Astrocyte of the spinal cord (primary cell): ENCODE data around the gene PLD6.

Source experiments
- DNase-seq: peaks from one replicate; pipeline ENCODE4 v3.0.0; 2011; ENCODE audit warnings: low read depth, low spot score
- H3K4me3 ChIP-seq: 2 replicates; pipeline ENCODE4 v1.5.1; 2011; ENCODE audit warnings: low read depth, mild to moderate bottlenecking, low read length, moderate library complexity
- in situ Hi-C: cut with HindIII; loops from 2 replicates; pipeline ENCODE4 v1.10.0; 2017; ENCODE audit warnings: low sequenced_read_pairs
- TF ChIP-seq, protein P1 (sequence below): IDR thresholded peaks from 2 replicates; pipeline ENCODE4 v1.5.1; 2012; ENCODE audit warnings: low read depth, mild to moderate bottlenecking, low read length, inconsistent platforms

Gene PLD6

DNA sequence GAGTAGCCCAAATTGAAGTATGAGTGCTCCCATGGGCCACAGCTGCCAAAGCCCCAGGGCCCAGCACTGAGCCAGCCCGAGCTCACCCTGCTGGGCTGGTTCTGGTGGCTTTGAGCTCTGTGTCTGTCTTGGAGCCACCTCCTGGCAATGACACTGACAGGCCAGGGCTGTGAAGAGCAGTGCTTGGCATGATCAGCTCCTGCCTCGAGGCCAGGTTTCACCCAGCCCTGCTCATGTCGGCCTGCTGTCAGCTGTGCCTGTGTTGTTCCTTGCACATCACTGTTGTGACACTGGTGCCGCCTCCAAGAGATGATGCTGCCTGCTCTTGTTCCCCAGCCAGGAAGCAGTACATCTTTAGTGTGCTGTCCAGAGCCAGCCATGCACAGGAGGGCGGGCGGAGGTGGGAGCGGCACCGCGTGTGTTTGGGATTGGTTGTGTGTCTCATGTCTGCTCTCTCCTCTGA, 26.0 kb downstream of the PLD6 start:
- DNase-seq = no peak
- no peak overlapping the region for H3K4me3 ChIP-seq
- in situ Hi-C loops = no loop called here
- TF ChIP-seq, protein P1, sequence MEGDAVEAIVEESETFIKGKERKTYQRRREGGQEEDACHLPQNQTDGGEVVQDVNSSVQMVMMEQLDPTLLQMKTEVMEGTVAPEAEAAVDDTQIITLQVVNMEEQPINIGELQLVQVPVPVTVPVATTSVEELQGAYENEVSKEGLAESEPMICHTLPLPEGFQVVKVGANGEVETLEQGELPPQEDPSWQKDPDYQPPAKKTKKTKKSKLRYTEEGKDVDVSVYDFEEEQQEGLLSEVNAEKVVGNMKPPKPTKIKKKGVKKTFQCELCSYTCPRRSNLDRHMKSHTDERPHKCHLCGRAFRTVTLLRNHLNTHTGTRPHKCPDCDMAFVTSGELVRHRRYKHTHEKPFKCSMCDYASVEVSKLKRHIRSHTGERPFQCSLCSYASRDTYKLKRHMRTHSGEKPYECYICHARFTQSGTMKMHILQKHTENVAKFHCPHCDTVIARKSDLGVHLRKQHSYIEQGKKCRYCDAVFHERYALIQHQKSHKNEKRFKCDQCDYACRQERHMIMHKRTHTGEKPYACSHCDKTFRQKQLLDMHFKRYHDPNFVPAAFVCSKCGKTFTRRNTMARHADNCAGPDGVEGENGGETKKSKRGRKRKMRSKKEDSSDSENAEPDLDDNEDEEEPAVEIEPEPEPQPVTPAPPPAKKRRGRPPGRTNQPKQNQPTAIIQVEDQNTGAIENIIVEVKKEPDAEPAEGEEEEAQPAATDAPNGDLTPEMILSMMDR = no peak

DNA sequence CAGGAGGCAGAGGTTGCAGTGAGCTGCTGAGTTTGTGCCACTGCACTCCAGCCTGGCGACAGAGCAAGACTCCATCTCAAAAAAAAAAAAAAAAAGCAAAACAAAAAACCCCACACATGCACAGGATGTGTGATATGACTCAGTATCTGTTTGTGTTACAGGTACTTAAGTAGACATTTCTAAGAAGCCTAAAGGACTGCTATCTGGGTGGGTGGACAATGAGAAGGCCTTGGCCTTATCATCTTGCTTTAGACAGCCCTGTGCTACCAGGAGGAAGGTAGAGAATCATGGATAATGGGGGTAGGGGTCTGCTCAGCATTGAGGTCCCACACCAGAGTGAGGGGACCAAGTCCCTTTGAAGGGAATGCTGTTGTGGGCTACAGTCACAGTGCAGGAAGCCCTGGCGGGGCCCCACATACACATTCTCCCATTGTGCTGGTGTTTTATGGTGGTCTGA, 26.7 kb downstream of the PLD6 start:
- TF ChIP-seq, protein P1 = no peak
- no peak for DNase-seq
- no peak overlapping the region for H3K4me3 ChIP-seq
- in situ Hi-C loops = no loop called here

DNA sequence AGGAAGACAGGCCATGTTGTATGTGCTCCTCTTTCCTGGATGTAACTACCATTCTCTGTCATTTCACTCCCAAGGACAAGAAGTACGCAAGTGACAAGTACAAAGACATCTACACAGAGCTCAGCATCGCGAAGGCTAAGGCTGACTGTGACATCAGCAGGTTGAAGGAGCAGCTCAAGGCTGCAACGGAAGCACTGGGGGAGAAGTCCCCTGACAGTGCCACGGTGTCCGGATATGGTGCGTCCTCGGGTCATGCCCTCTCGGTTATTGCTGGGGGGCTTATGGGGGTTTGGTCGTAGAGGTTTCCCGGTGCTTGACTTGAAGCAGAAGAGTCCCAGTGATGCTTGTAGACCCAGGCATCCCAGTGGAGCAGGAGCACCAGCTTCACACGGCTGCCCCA, 29.0 kb downstream of the PLD6 start:
- TF ChIP-seq, protein P1 = no peak
- in situ Hi-C loops = no loop called here
- no peak overlapping the region for H3K4me3 ChIP-seq
- no peak for DNase-seq

DNA sequence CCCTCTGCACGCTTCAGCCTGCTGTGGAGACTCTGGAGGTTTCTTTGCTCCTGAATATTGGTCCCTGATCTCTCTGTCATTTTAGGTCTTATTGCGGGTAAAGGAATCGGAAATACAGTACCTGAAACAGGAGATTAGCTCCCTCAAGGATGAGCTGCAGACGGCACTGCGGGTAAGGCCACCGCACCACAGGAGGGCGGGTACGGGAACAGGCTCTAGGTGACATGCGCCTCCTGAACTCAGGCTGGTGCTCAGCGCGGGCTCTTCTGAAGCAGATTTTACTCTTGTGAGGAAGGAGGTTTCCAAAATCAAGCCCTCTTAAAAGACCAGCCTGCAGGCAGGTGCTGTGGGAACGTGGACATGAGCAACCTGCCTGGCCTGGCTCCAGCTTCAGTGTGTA, 29.8 kb downstream of the PLD6 start:
- no peak overlapping the region for H3K4me3 ChIP-seq
- TF ChIP-seq, protein P1 = no peak
- in situ Hi-C loops = no loop called here
- no peak for DNase-seq

DNA sequence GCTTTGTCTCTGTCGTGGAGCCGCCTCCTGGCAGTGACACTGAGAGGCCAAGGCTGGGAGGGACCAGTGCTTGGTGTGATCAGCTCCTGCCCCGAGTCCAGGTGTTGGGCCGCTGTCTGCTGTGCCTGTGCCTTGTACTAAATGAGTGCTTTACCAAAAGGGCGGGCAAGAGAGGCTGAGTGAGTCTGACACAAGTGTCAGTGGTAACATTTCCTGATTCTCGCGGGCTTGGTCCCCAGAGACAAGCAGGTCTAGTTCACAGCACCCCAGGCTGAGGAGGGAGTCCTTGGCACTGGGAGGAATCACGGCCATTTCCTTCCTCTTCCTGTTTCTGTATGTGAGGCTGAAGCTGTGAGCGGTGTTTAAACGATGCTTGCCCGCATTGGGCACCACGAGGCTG, 30.2 kb downstream of the PLD6 start:
- no peak for DNase-seq
- in situ Hi-C loops = no loop called here
- H3K4me3 ChIP-seq = no peak overlapping the region
- TF ChIP-seq, protein P1 = no peak

DNA sequence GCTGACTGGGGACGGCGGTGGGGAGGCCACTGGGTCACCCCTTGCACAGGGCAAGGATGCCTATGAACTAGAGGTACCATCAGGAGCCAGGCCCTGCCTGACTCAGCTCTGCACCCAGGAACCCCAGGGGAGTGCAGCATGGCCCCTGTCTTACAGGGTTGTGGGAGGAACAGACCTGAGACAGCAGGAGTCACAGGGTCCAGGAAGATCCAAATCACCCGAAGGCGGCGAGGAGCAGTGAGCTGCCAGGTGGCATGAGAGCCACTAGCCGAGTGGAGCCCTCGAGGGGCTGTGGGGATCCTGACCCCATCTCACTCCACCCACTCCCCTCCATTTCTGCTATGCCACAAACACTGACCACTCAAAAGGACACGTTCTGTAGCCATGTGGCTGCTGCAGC, 30.8 kb downstream of the PLD6 start:
- no peak overlapping the region for H3K4me3 ChIP-seq
- in situ Hi-C loops = no loop called here
- TF ChIP-seq, protein P1 = no peak

DNA sequence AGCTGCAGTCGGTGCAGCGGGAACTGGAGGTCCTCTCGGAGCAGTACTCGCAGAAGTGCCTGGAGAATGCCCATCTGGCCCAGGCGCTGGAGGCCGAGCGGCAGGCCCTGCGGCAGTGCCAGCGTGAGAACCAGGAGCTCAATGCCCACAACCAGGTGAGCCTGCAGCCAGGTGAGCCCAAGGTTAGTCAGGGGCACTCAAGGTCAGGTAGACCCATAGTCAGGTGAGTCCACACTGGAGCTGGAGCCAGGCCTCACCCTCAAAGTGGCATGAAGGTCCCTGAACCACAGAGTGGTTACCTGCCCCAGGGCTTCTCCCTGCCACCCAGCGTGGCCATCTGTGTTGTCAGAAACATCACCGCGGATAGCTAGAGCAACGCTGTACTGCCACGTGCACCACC, 32.2 kb downstream of the PLD6 start:
- TF ChIP-seq, protein P1 = no peak
- H3K4me3 ChIP-seq = no peak overlapping the region
- in situ Hi-C loops = no loop called here
- DNase-seq = no peak

More for the DNA sequence above, 30.8 kb downstream of the PLD6 start:
- DNase-seq = no peak
